Smooth muscle cell (in vitro differentiated cells): ENCODE data around the gene THG1L. TPM values are rescaled to one million over a fixed set of nuclear protein-coding genes. Genes with fewer than 3 reads are reported as not detected.

Source experiments
- DNase-seq: peaks from one replicate; lab custom pipeline; 2025; ENCODE audit not compliant: unreplicated experiment; lab: John Stamatoyannopoulos, UW
- H2AFZ ChIP-seq: fragments of 200-600 bp; sonication (generic); 2 replicates; pipeline ENCODE4 v1.6.0; 2016; ENCODE audit warnings: antibody characterized with exemption, low read depth, mild to moderate bottlenecking
- H3F3A ChIP-seq: fragments of 200-600 bp; sonication (generic); 2 replicates; pipeline ENCODE4 v1.6.0; 2017; ENCODE audit warnings: antibody characterized with exemption, low read depth
- H3K27ac ChIP-seq: fragments of 200-600 bp; sonication (generic); 2 replicates; pipeline ENCODE4 v1.5.1; 2016; ENCODE audit warnings: low read depth, mild to moderate bottlenecking
- H3K27me3 ChIP-seq: fragments of 200-600 bp; sonication (generic); 2 replicates; pipeline ENCODE4 v1.6.1; 2016; ENCODE audit warnings: low read depth, mild to moderate bottlenecking
- H3K36me3 ChIP-seq: fragments of 200-600 bp; sonication (generic); 2 replicates; pipeline ENCODE4 v1.5.1; 2016; ENCODE audit warnings: low read depth
- H3K4me1 ChIP-seq: fragments of 200-600 bp; sonication (generic); 2 replicates; pipeline ENCODE4 v1.5.1; 2016; ENCODE audit warnings: low read depth
- H3K4me2 ChIP-seq: fragments of 200-600 bp; sonication (generic); 2 replicates; pipeline ENCODE4 v1.6.0; 2016; ENCODE audit warnings: mild to moderate bottlenecking
- H3K4me3 ChIP-seq: fragments of 200-600 bp; sonication (generic); 2 replicates; pipeline ENCODE4 v1.5.1; 2016; ENCODE audit warnings: mild to moderate bottlenecking
- H3K79me2 ChIP-seq: fragments of 200-600 bp; sonication (generic); 2 replicates; pipeline ENCODE4 v1.6.0; 2016; ENCODE audit warnings: low read depth, mild to moderate bottlenecking
- H3K9ac ChIP-seq: fragments of 200-600 bp; sonication (generic); 2 replicates; pipeline ENCODE4 v1.6.0; 2016; ENCODE audit warnings: low read depth
- H3K9me3 ChIP-seq: fragments of 200-600 bp; sonication (generic); replicated peaks from 2 replicates; pipeline ENCODE4 v1.5.1; 2016; ENCODE audit warnings: low read depth
- H4K20me1 ChIP-seq: fragments of 200-600 bp; sonication (generic); 2 replicates; pipeline ENCODE4 v1.6.0; 2016; ENCODE audit warnings: low read depth
- WGBS: methylation state at CpG from one replicate; pipeline ENCODE4 v1.1.7; 2016; ENCODE audit warnings: low lambda C conversion rate; 5-methylcytosine and 5-hydroxymethylcytosine counted together
- polyA plus RNA-seq: library from polyadenylated mRNA; unstranded; fragments of >200 nt; fragmentation: Nextera tagmentation; extraction: Ambion mirVana; gene quantifications from 2 replicates; pipeline ENCODE4 v1.2.1, GENCODE V29; 2016
- total RNA-seq: library from RNA; depleted of rRNA; stranded (reverse); fragments of >200 nt; gene quantifications from 2 replicates; pipeline ENCODE4 v1.2.3, GENCODE V29; 2014
- TF ChIP-seq, protein P1 (sequence below): fragments of 200-600 bp; sonication (generic); IDR thresholded peaks from 2 replicates; pipeline ENCODE4 v1.5.1; 2017; ENCODE audit warnings: borderline replicate concordance, mild to moderate bottlenecking, antibody characterized with exemption; ENCODE audit not compliant: insufficient read depth, poor library complexity, severe bottlenecking

The THG1L gene
- total and polyA plus RNA-seq, 2 experiments from 2014 or later = 4.4 to 6.5 TPM

DNA sequence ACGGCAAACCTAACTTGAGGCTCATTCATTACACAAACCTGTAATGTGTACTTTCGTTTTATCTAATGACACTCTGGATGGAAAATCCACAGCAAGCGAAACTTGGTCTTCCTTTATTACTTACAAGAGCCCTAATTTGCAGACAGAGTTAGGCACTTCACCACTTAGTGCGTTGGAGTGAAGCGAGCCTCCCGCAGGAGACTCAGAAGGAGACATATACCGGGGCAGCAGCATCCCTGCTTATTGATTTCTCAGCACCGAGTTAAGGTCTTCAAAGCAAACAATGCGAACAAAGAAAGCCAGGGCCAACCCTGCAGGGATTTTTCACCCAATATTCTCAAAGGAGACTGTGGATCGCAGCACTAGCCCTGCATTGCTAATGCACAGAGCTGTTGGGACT lies 40.9 kb downstream of the THG1L start:
- Histone ChIP-seq H3K4me1 (no peaks in the 10 kb centered on the region), H3F3A (no peaks in the 10 kb centered on the region), H2AFZ (no peak overlapping the region), H4K20me1 (no peaks in the 10 kb centered on the region), H3K27me3 (no peaks in the 10 kb centered on the region), H3K4me2 (no peak overlapping the region), H3K36me3 (no peaks in the 10 kb centered on the region), H3K9ac (no peak overlapping the region), H3K27ac (no peak overlapping the region), H3K4me3 (no peak overlapping the region), H3K9me3 (no peaks in the 10 kb centered on the region), H3K79me2 (no peaks in the 10 kb centered on the region)
- TF ChIP-seq, protein P1, sequence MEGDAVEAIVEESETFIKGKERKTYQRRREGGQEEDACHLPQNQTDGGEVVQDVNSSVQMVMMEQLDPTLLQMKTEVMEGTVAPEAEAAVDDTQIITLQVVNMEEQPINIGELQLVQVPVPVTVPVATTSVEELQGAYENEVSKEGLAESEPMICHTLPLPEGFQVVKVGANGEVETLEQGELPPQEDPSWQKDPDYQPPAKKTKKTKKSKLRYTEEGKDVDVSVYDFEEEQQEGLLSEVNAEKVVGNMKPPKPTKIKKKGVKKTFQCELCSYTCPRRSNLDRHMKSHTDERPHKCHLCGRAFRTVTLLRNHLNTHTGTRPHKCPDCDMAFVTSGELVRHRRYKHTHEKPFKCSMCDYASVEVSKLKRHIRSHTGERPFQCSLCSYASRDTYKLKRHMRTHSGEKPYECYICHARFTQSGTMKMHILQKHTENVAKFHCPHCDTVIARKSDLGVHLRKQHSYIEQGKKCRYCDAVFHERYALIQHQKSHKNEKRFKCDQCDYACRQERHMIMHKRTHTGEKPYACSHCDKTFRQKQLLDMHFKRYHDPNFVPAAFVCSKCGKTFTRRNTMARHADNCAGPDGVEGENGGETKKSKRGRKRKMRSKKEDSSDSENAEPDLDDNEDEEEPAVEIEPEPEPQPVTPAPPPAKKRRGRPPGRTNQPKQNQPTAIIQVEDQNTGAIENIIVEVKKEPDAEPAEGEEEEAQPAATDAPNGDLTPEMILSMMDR = no peak
- 87% methylated on average over 10 of the region's 10 CpGs for WGBS
- no peak for DNase-seq

DNA sequence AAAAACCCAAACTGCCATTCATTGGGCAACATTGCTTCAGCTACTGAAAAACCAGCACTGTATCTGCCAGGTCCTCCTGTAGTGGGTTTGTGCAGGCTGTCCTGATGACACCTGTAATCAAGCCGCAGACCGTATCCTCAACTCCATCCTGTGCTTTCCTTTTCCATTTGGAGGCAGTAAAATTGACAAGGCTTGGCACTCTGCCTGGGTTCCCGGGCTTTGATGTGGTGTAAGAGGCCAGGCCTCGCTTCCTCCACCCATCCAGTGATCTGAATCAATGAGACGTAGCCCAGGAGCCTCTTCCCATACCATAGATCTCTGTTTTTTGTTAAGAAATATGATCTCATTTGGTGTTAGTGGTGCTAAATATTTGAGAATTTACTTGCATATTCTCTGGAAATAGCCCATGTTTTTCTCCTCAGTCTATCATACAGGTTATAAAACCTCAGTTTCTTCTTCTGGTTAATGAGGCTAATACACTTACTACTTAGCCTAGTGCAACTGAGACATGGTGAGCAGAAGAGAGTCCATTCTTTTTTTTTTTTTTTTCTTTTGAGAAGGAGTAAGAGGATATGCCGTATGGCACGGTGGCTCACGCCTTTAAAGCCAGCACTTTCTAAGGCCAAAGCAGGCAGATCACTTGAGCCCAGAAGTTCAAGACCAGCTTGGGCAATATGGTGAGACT lies 47.0 kb downstream of the THG1L start:
- H2AFZ ChIP-seq = no peak overlapping the region
- no peaks in the 10 kb centered on the region for H3K9me3 ChIP-seq
- no peaks in the 10 kb centered on the region for H3K36me3 ChIP-seq
- H3K4me1 ChIP-seq = no peaks in the 10 kb centered on the region
- TF ChIP-seq, protein P1 = no peak
- 71% methylated on average over 8 of the region's 8 CpGs for WGBS
- H3K79me2 ChIP-seq = no peaks in the 10 kb centered on the region
- DNase-seq = no peak
- H3K27me3 ChIP-seq = no peaks in the 10 kb centered on the region
- H3K9ac ChIP-seq = no peak overlapping the region
- H4K20me1 ChIP-seq = no peaks in the 10 kb centered on the region
- H3K27ac ChIP-seq = no peak overlapping the region
- H3F3A ChIP-seq = no peaks in the 10 kb centered on the region
- H3K4me2 ChIP-seq = no peak overlapping the region
- no peak overlapping the region for H3K4me3 ChIP-seq

DNA sequence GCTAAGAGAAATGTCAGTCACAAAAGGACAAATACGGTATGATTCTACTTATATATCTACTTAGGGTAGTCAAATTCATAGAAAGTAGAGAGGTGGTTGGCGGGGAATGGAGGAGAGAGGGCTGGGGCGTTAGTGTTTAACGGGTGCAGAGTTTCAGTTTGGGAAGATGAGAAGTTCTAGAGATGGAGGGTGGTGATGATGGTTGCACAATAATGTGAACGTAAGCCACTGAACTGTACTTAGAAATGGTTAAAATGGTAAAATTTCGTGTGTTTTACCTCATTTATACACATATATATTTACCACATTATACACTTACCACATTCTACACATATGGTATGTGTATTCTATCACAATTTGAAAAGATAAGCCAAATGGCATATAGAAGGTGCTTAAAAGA lies 48.0 kb downstream of the THG1L start:
- TF ChIP-seq, protein P1 = no peak
- Histone ChIP-seq H3K9me3 (no peaks in the 10 kb centered on the region), H3F3A (no peaks in the 10 kb centered on the region), H3K4me2 (no peak overlapping the region), H3K36me3 (no peaks in the 10 kb centered on the region), H3K27me3 (no peaks in the 10 kb centered on the region), H3K4me1 (no peaks in the 10 kb centered on the region), H3K9ac (no peak overlapping the region), H3K4me3 (no peak overlapping the region), H2AFZ (no peak overlapping the region), H3K27ac (no peak overlapping the region), H4K20me1 (no peaks in the 10 kb centered on the region), H3K79me2 (no peaks in the 10 kb centered on the region)
- DNase-seq = no peak
- WGBS = 96% methylated on average over 6 of the region's 6 CpGs

DNA sequence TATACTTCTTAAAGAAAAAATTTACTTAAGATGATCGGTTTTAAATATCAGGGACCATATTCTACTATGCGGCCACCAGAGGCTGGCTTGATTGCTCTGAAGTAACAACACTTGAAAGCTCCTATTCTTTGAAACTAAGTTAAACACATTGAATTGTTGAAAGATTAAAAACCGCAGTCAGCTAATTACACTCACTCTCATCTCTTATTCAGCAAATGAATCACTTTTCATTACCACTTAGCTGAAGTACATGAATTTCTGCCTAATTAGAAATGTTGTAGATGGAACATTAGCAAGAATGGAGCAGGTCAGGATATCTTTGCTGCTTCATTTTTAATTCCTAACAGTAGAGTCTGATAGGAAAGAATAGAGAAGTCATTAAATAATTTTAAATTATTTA lies 54.6 kb downstream of the THG1L start:
- H3K9ac ChIP-seq = no peak overlapping the region
- peaks cover 5% of the 10 kb centered on the region for H4K20me1 ChIP-seq
- H3F3A ChIP-seq = no peaks in the 10 kb centered on the region
- H3K4me3 ChIP-seq = no peak overlapping the region
- H3K36me3 ChIP-seq = no peaks in the 10 kb centered on the region
- DNase-seq = no peak
- TF ChIP-seq, protein P1 = no peak
- H3K4me2 ChIP-seq = no peak overlapping the region
- WGBS = 95% methylated on average over 3 of the region's 3 CpGs
- H3K27me3 ChIP-seq = no peaks in the 10 kb centered on the region
- H2AFZ ChIP-seq = no peak overlapping the region
- H3K4me1 ChIP-seq = no peaks in the 10 kb centered on the region
- no peaks in the 10 kb centered on the region for H3K79me2 ChIP-seq
- H3K9me3 ChIP-seq = no peaks in the 10 kb centered on the region
- no peak overlapping the region for H3K27ac ChIP-seq
